IMR-90 (cell line): ENCODE results near the gene SLC25A22. TPM values are rescaled to one million over a fixed set of nuclear protein-coding genes. Genes with fewer than 3 reads are reported as not detected.

ENCODE experiments used
- ATAC-seq: fragments of 200-7000 bp; cut with Tn5 transposase; 2 replicates; pipeline ENCODE4 v1.9.1; 2020; ENCODE audit warnings: low read depth, mild to moderate bottlenecking, moderate library complexity
- BruUV-seq: library from RNA; stranded (reverse); fragments of 400-500 nt; replicated peaks from 2 replicates; lab custom pipeline; 2021; lab: Mats Ljungman, UMichigan
- CTCF ChIA-PET: fragments of 300-600 bp; formaldehyde crosslinking; extraction: SDS; loops from one replicate; lab custom pipeline; 2021; ENCODE audit warnings: antibody characterized with exemption; lab: Yijun Ruan, JAX
- POLR2A ChIA-PET: fragments of 300-600 bp; sonication (Branson Sonifier 250); formaldehyde crosslinking; loops from one replicate; lab custom pipeline; 2022; ENCODE audit warnings: antibody characterized with exemption; ENCODE audit not compliant: unreplicated experiment; lab: Charles Lee
- DNase-seq: peaks from one replicate; pipeline ENCODE4 v3.0.0; 2013
- H2AFZ ChIP-seq: replicated peaks from 2 replicates; pipeline ENCODE3; 2013; ENCODE audit warnings: low read length, mild to moderate bottlenecking; ENCODE audit not compliant: poor library complexity
- H2AK5ac ChIP-seq: 2 replicates; pipeline ENCODE4 v1.6.1; 2013; ENCODE audit warnings: low read depth, low read length, inconsistent platforms
- H2AK9ac ChIP-seq: replicated peaks from 2 replicates; pipeline ENCODE3; 2013; ENCODE audit warnings: mild to moderate bottlenecking, low read depth, low read length, moderate library complexity; ENCODE audit not compliant: poor library complexity
- H2BK120ac ChIP-seq: 2 replicates; pipeline ENCODE4 v1.6.1; 2013; ENCODE audit warnings: low read depth, low read length, inconsistent platforms
- H2BK15ac ChIP-seq: 3 replicates; pipeline ENCODE4 v1.6.1; 2013; ENCODE audit warnings: low read depth, low read length, inconsistent platforms
- H2BK20ac ChIP-seq: 2 replicates; pipeline ENCODE4 v1.6.1; 2013; ENCODE audit warnings: low read depth, mild to moderate bottlenecking, inconsistent platforms, low read length, moderate library complexity
- H2BK5ac ChIP-seq: 2 replicates; pipeline ENCODE4 v1.6.1; 2013; ENCODE audit warnings: mild to moderate bottlenecking, low read depth, low read length, inconsistent platforms; ENCODE audit not compliant: poor library complexity, severe bottlenecking
- H3K14ac ChIP-seq: replicated peaks from 2 replicates; pipeline ENCODE4 v1.6.1; 2013; ENCODE audit warnings: low read depth, low read length, inconsistent platforms
- H3K18ac ChIP-seq: 2 replicates; pipeline ENCODE4 v1.6.1; 2013; ENCODE audit warnings: low read depth, low read length, control low read depth
- H3K23ac ChIP-seq: 2 replicates; pipeline ENCODE4 v1.6.1; 2013; ENCODE audit warnings: low read depth, low read length, inconsistent platforms
- H3K27ac ChIP-seq: 2 replicates; pipeline ENCODE4 v1.5.1; 2013; ENCODE audit warnings: mild to moderate bottlenecking, control low read depth, low read length; ENCODE audit not compliant: insufficient read depth
- H3K27me3 ChIP-seq: 2 replicates; pipeline ENCODE4 v1.6.1; 2013; ENCODE audit warnings: low read length; ENCODE audit not compliant: control insufficient read depth, insufficient read depth
- H3K36me3 ChIP-seq: 2 replicates; pipeline ENCODE4 v1.6.1; 2013; ENCODE audit warnings: low read length, mixed read lengths; ENCODE audit not compliant: control insufficient read depth, insufficient read depth
- H3K4ac ChIP-seq: 2 replicates; pipeline ENCODE4 v1.6.1; 2013; ENCODE audit warnings: low read depth, low read length, inconsistent platforms
- H3K4me1 ChIP-seq: 2 replicates; pipeline ENCODE4 v1.6.1; 2013; ENCODE audit warnings: low read length, mixed read lengths; ENCODE audit not compliant: control insufficient read depth, insufficient read depth
- H3K4me2 ChIP-seq: 2 replicates; pipeline ENCODE4 v1.6.1; 2013; ENCODE audit warnings: low read depth, mild to moderate bottlenecking, control low read depth, low read length, moderate library complexity
- H3K4me3 ChIP-seq: 2 replicates; pipeline ENCODE4 v1.5.1; 2013; ENCODE audit warnings: low read depth, mild to moderate bottlenecking, control low read depth, low read length, moderate library complexity; ENCODE audit not compliant: insufficient read depth
- H3K56ac ChIP-seq: 2 replicates; pipeline ENCODE4 v1.6.1; 2013; ENCODE audit warnings: low read length, inconsistent platforms; ENCODE audit not compliant: insufficient read depth; ENCODE audit errors: extremely low read depth
- H3K79me1 ChIP-seq, 2 experiments: 2 replicates each; pipeline ENCODE4 v1.6.1; 2013; ENCODE audit warnings: low read length in 2 of 2, inconsistent platforms in 1 of 2, low read depth in 1 of 2
- H3K9ac ChIP-seq: 2 replicates; pipeline ENCODE4 v1.6.1; 2013; ENCODE audit warnings: low read depth, low read length, control low read depth
- H3K9me1 ChIP-seq: 2 replicates; pipeline ENCODE4 v1.6.1; 2013; ENCODE audit warnings: low read length, inconsistent platforms; ENCODE audit not compliant: insufficient read depth
- H3K9me3 ChIP-seq: 2 replicates; pipeline ENCODE4 v1.6.1; 2013; ENCODE audit warnings: low read length; ENCODE audit not compliant: control insufficient read depth, insufficient read depth
- H4K20me1 ChIP-seq: 2 replicates; pipeline ENCODE4 v1.6.1; 2013; ENCODE audit warnings: low read length, inconsistent platforms; ENCODE audit not compliant: insufficient read depth
- H4K5ac ChIP-seq: 2 replicates; pipeline ENCODE4 v1.6.1; 2013; ENCODE audit warnings: mild to moderate bottlenecking, low read depth, low read length, control low read depth
- H4K8ac ChIP-seq, 2 experiments: 2 replicates each; pipeline ENCODE4 v1.6.1; 2013; ENCODE audit warnings: low read depth in 2 of 2, low read length in 2 of 2, control low read depth in 1 of 2, inconsistent platforms in 1 of 2
- H4K91ac ChIP-seq: 2 replicates; pipeline ENCODE4 v1.6.1; 2013; ENCODE audit warnings: low read depth, low read length, inconsistent platforms; ENCODE audit not compliant: insufficient read depth
- CEBPB ChIP-seq: IDR thresholded peaks from 2 replicates; pipeline ENCODE4 v1.6.1; 2012; ENCODE audit warnings: low read depth, low read length, improper control_type of control experiment
- CHD1 ChIP-seq: IDR thresholded peaks from 2 replicates; pipeline ENCODE4 v1.6.1; 2012; ENCODE audit warnings: low read depth, low read length, improper control_type of control experiment
- CTCF ChIP-seq: conservative IDR thresholded peaks from 2 replicates; pipeline ENCODE4 v1.5.1; 2012; ENCODE audit warnings: mild to moderate bottlenecking, low read depth, low read length, improper control_type of control experiment
- MAFK ChIP-seq: IDR thresholded peaks from 2 replicates; pipeline ENCODE4 v1.6.1; 2012; ENCODE audit warnings: low read depth, low read length, improper control_type of control experiment
- NFE2L2 ChIP-seq: fragments of 150-350 bp; IDR thresholded peaks from 2 replicates; pipeline ENCODE4 v1.6.1; 2016; ENCODE audit warnings: low read depth, mild to moderate bottlenecking, low read length
- RAD21 ChIP-seq: IDR thresholded peaks from 2 replicates; pipeline ENCODE4 v1.6.1; 2012; ENCODE audit warnings: low read length, improper control_type of control experiment
- RFX5 ChIP-seq: IDR thresholded peaks from 2 replicates; pipeline ENCODE4 v1.8.0; 2012; ENCODE audit warnings: low read depth, mild to moderate bottlenecking, low read length, moderate library complexity
- USF2 ChIP-seq: fragments of 150-350 bp; IDR thresholded peaks from 2 replicates; pipeline ENCODE4 v1.6.1; 2017; ENCODE audit warnings: mild to moderate bottlenecking, antibody characterized with exemption, low read length, low read depth
- WGBS, 2 experiments: methylation state at CpG; one replicate each; pipeline versions ENCODE4 v1.1.5 to v1.1.7; 2013; ENCODE audit warnings: missing lambda C conversion rate in 2 of 2; ENCODE audit not compliant: insufficient read length in 1 of 2; ENCODE audit errors: extremely low coverage in 2 of 2; 5-methylcytosine and 5-hydroxymethylcytosine counted together
- dilution Hi-C: fragments of 300-500 bp; cut with HindIII; formaldehyde crosslinking; loops from one replicate; pipeline ENCODE4 v1.14.3; 2018; ENCODE audit warnings: low sequenced_read_pairs; ENCODE audit not compliant: unreplicated experiment
- in situ Hi-C: fragments of 300-500 bp; cut with MboI; formaldehyde crosslinking; loops from 3 replicates; pipeline ENCODE4 v1.14.3; 2019; ENCODE audit warnings: low sequenced_read_pairs, inconsistent platforms, mixed read lengths
- intact Hi-C: fragments of 100-400 bp; cut with micrococcal nuclease; formaldehyde crosslinking; loops from 2 replicates; pipeline ENCODE4 v1.10.0; 2022
- polyA plus RNA-seq, 3 experiments: library from polyadenylated mRNA; depleted of rRNA; stranded (reverse); fragments of >200 nt; gene quantifications; 2 replicates each; pipeline ENCODE4 v1.2.3, GENCODE V29; 2012; ENCODE audit warnings: low replicate concordance in 1 of 3
- total RNA-seq: library from RNA; depleted of rRNA; stranded (reverse); fragments of >200 nt; gene quantifications from 2 replicates; pipeline ENCODE4 v1.2.3, GENCODE V29; 2012

Gene SLC25A22
- total and polyA plus RNA-seq, 2 of the 4 experiments (the other 2 are of a cell fraction) = 8.2 to 41.3 TPM

- WGBS, 2 experiments = no CpG with 5 or more reads among the region's 14 CpGs
- Histone ChIP-seq H3K56ac (no peak overlapping the region), H4K8ac (no peak overlapping the region), H2AFZ (peak overlapping the region; percentile 19), H2BK120ac (no peak overlapping the region), H3K9me1 (peaks cover 28% of the 10 kb centered on the region), H3K18ac (no peak overlapping the region), H3K27me3 (no peaks in the 10 kb centered on the region), H4K20me1 (peaks cover 84% of the 10 kb centered on the region), H2BK20ac (no peak overlapping the region), H3K9ac (no peak overlapping the region), H3K9me3 (no peaks in the 10 kb centered on the region), H2AK5ac (peak overlapping the region; percentile 69; the same call in 1 of the 2 replicates), H3K36me3 (peaks cover 51% of the 10 kb centered on the region), H3K79me1 (peaks cover 19 to 81% of the 10 kb centered on the region in 2 experiments; a peak in 3 of 4 replicates), H3K14ac (no peak overlapping the region), H2BK15ac (no peak overlapping the region), H4K91ac (no peak overlapping the region), H2BK5ac (no peak overlapping the region), H3K4ac (no peak overlapping the region), H3K23ac (no peak overlapping the region), H3K27ac (no peak overlapping the region), H2AK9ac (no peak overlapping the region), H3K4me3 (no peak overlapping the region), H3K4me1 (peaks cover 36% of the 10 kb centered on the region), H3K4me2 (no peak overlapping the region), H4K5ac (no peak overlapping the region)
- DNase-seq (no peak), ATAC-seq (no peak)
- ChIA-PET CTCF (no interaction called here), POLR2A (interaction anchor here (0.6 kb wide), 1 partner anchor 17 kb away, joined by 4 read pairs; the partner anchor contains the start of gene PNPLA2)
- no peak for TF ChIP-seq CTCF
- no peak for TF ChIP-seq RAD21
- no peak for TF ChIP-seq USF2
- no peak for TF ChIP-seq NFE2L2
- TF ChIP-seq CHD1 = no peak
- TF ChIP-seq RFX5 = no peak
- no peak for TF ChIP-seq MAFK
- TF ChIP-seq CEBPB = no peak
- intact Hi-C loops = no loop called here
- no TSS peak for BruUV-seq
- dilution Hi-C loops = no loop called here
- in situ Hi-C loops = no loop called here
These were observed 38.2 kb upstream of the SLC25A22 start for GRCh38 chr11:836274-836673.
